ENCODE data around the gene VAPA.

The VAPA gene

GRCh38 chr18:9913526-9914333 lies at the start of gene VAPA:
Gene VAPA, plus strand, starts transcription at chr18:9914016. Its CDS starts 241 bp downstream, at chr18:9914257.
- DNase-seq (ENCODE audit: low read depth in 2 of 2), result peak; percentile 93

- no peak for DNase-seq (ENCODE audit: low read depth in 2 of 2)
Observed at GRCh38 chr18:9865764-9866490, 47.9 kb upstream of the VAPA start.

GRCh38 chr18:9866627-9867026 lies 47.2 kb upstream of the VAPA start:
- DNase-seq (ENCODE audit: low read depth in 2 of 2), result no peak

- DNase-seq (ENCODE audit: low read depth in 2 of 2), result no peak
Observed at GRCh38 chr18:9867071-9867594, 46.7 kb upstream of the VAPA start.

GRCh38 chr18:9868857-9869714 lies 44.7 kb upstream of the VAPA start:
- DNase-seq (ENCODE audit: low read depth in 2 of 2), result no peak

- DNase-seq (ENCODE audit: low read depth in 2 of 2), result no peak
Observed at GRCh38 chr18:9869715-9870430, 43.9 kb upstream of the VAPA start.

GRCh38 chr18:9870431-9871008 lies 43.3 kb upstream of the VAPA start:
- DNase-seq (ENCODE audit: low read depth in 2 of 2), result no peak

- DNase-seq (ENCODE audit: low read depth in 2 of 2), result no peak
Observed at GRCh38 chr18:9871244-9871746, 42.5 kb upstream of the VAPA start.

GRCh38 chr18:9872823-9873222 lies 41.0 kb upstream of the VAPA start:
- no peak for DNase-seq (ENCODE audit: low read depth in 2 of 2)

GRCh38 chr18:9874728-9875127 lies 39.1 kb upstream of the VAPA start:
- DNase-seq (ENCODE audit: low read depth in 2 of 2), result no peak

- DNase-seq (ENCODE audit: low read depth in 2 of 2), result no peak
Observed at GRCh38 chr18:9876212-9876866, 37.5 kb upstream of the VAPA start.

GRCh38 chr18:9876867-9877654 lies 36.8 kb upstream of the VAPA start:
- DNase-seq (ENCODE audit: low read depth in 2 of 2), result no peak

GRCh38 chr18:9877655-9878014 lies 36.2 kb upstream of the VAPA start:
- DNase-seq (ENCODE audit: low read depth in 2 of 2), result no peak

- DNase-seq (ENCODE audit: low read depth in 2 of 2), result no peak
Observed at GRCh38 chr18:9878095-9878494, 35.7 kb upstream of the VAPA start.

- no peak for DNase-seq (ENCODE audit: low read depth in 2 of 2)
Observed at GRCh38 chr18:9878783-9879242, 35.0 kb upstream of the VAPA start.

GRCh38 chr18:9884090-9884489 lies 29.7 kb upstream of the VAPA start:
- no peak for DNase-seq (ENCODE audit: low read depth in 2 of 2)

GRCh38 chr18:9884532-9885140 lies 29.2 kb upstream of the VAPA start:
- DNase-seq (ENCODE audit: low read depth in 2 of 2), result no peak

GRCh38 chr18:9885170-9886004 lies 28.4 kb upstream of the VAPA start, which contains the start of gene TXNDC2:
Gene TXNDC2, plus strand, starts transcription at chr18:9885973. Its CDS starts 708 bp downstream, at chr18:9886681.
- no peak for DNase-seq (ENCODE audit: low read depth in 2 of 2)

All from stimulated activated CD8-positive, alpha-beta memory T cell treated with anti-CD3 and anti-CD28 coated beads, Interleukin-15, amount 100 ng/mL, for 48 hours (primary cell).